ELR (cell line): ENCODE results near the gene ANKRD11.

Source experiments
- DNase-seq: peaks from one replicate; pipeline ENCODE4 v3.0.0-alpha.2; 2015; ENCODE audit warnings: low read depth

The ANKRD11 gene

GRCh38 chr16:89490439-89491237, at the start of gene ANKRD11:
Gene ANKRD11 (minus strand): TSS chr16:89490561. CDS start chr16:89317019, 173,542 bp downstream.
- peak; percentile 100 for DNase-seq

- DNase-seq = no peak
Measured at GRCh38 chr16:89538286-89538685, 47.9 kb upstream of the ANKRD11 start.

GRCh38 chr16:89537549-89537925, 47.2 kb upstream of the ANKRD11 start:
- DNase-seq = no peak

- no peak for DNase-seq
Measured at GRCh38 chr16:89536886-89537548, 46.7 kb upstream of the ANKRD11 start.

DNA sequence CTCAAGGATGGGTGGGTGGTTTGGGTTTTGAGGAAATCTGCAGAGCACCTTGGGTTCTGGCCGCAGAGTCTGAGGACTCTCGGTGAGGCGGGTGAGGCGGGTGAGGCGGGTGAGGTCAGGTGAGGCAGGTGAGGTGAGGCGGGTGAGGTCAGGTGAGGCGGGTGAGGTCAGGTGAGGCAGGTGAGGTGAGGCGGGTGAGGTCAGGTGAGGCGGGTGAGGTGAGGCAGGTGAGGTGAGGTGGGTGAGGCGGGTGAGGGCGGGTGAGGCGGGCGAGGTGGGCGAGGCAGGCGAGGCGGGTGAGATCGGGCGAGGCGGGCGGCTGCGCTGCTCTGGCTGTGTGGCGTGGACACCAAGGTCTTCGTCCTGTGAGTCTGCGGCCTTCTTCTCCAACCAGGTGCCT, 46.0 kb upstream of the ANKRD11 start:
- DNase-seq = no peak

GRCh38 chr16:89534252-89534756, 43.9 kb upstream of the ANKRD11 start:
- DNase-seq = no peak

- no peak for DNase-seq
Measured at GRCh38 chr16:89531821-89532526, 41.6 kb upstream of the ANKRD11 start.

- no peak for DNase-seq
Measured at GRCh38 chr16:89530401-89531381, 40.3 kb upstream of the ANKRD11 start.

DNA sequence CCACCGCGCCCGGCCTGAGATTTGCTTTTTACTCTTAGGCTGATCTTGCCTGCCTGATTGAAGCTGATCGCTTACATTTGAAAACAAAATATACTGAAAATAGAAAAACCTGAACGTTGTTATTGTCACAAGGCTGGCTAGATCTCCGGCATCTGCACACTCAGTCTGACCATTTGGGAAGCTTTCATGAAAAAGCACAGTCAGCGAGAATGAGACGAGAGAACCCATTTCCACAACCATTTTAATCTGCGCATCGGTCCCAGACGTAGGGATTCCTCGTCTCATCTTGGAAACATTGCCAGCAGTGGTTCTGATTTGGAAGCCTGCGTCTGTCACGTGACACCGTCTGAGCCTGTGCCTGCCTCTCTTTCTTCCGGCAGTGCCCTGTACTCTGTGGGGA, 38.7 kb upstream of the ANKRD11 start:
- no peak for DNase-seq

- no peak for DNase-seq
Measured at GRCh38 chr16:89525146-89525913, 35.0 kb upstream of the ANKRD11 start.

GRCh38 chr16:89523680-89524344, 33.5 kb upstream of the ANKRD11 start:
- DNase-seq = no peak

GRCh38 chr16:89522287-89522686, 31.9 kb upstream of the ANKRD11 start:
- DNase-seq = no peak

- no peak for DNase-seq
Measured at GRCh38 chr16:89519881-89520280, 29.5 kb upstream of the ANKRD11 start.

DNA sequence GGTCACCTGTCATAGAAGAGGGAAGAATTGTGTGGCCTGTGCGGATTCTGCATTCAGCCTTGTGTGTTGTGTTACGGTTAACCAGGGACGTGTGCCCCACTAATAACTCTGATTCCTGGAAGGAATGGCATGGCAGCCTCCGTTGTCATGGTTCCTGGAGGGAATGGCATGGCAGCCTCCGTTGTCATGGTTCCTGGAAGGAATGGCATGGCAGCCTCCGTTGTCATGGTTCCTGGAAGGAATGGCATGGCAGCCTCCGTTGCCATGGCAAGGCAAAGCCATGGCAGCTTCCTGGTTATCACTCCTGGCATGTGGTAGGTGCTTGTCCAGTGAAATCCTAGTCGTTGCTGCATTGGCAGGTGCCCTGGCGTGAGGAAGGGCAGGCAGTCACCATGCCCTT, 26.8 kb upstream of the ANKRD11 start:
- DNase-seq = no peak

DNA sequence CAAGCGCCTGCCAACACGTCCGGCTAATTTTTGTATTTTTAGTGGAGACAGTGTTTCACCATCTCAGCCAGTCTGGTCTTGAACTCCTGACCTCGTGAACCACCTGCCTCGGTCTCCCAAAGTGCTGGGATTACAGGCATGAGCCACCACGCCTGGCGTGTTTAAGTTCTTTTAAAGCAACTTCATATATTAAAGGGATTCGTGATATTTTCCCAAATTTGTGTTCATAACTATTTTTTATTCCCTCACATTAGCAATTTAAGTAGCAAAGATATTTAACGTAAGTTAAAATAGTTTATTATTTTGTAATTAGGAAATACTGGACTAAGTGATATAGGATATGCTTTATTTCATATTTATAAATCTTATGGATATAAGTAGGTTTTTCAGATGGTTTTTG, 22.1 kb upstream of the ANKRD11 start:
- DNase-seq = no peak

GRCh38 chr16:89511374-89511773, 21.0 kb upstream of the ANKRD11 start:
- no peak for DNase-seq

DNA sequence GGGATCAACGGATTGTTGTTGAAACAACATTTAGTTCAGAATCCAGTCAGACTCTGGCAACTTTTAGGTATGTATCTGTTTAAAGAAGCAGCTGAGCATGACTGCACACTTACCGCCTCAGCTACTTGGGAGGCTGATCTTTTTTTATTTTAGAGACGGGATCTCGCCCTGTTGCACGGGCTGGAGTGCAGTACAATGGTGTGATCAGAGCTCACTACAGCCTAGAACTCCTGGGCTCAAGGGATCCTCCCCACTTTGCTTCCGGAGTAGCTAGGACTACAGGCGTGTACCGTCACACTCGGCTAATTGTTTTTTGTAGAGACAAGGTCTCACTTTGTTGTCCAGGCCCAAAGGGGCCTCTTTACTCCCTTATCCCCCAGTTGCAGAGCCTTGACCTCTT, 20.2 kb upstream of the ANKRD11 start:
- DNase-seq = no peak

DNA sequence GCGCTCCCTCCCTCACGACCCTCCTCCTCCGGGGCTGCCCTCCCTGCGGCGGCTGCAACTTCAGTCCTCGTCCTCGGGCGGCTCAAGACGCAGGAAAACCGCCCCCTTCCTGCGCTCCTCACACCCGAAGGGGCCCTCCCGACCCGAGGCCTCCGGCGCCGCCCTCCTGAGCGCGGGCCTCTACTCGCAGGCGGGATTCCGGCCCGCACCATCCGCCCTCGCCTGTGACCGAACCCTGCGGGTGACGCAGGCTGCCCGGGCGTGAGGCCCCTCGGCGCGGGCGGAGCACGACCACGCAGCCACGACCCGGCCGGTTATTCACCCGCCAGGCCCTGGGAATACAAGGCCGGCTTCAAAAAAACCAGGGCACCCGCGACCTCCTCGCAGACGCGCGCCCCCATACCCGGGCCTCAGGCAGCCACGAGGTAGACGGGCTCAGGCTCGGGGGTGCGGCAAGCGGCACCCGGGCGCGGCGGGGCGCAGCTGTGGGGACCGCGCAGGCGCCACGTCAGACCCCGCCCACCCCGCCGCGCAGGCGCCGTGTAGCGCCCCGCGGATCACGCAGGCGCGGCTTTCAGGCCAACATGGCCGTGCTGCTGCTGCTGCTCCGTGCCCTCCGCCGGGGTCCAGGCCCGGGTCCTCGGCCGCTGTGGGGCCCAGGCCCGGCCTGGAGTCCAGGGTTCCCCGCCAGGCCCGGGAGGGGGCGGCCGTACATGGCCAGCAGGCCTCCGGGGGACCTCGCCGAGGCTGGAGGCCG, 17.7 kb upstream of the ANKRD11 start, which contains the start of gene SPG7:
Gene SPG7 (plus strand): TSS at position 570 of the 757 bp plus-strand sequence. CDS start 15 bp downstream, at position 585.
- peak; percentile 89 for DNase-seq

- DNase-seq = no peak
Measured at GRCh38 chr16:89507214-89507833, 17.0 kb upstream of the ANKRD11 start.
